HepG2 (cell line): ENCODE measurements around the gene CAVIN1. TPM values are rescaled to one million over a fixed set of nuclear protein-coding genes. Genes with fewer than 3 reads are reported as not detected.
A peak's percentile ranks its signal among the peaks of the same experiment; 100 is the strongest.

Experiments used
- ATAC-seq: fragments of 200-7000 bp; cut with Tn5 transposase; 3 replicates; pipeline ENCODE4 v1.9.1; 2020; ENCODE audit warnings: mild to moderate bottlenecking, moderate library complexity
- BruUV-seq: library from RNA; stranded (reverse); fragments of 400-500 nt; replicated peaks from 2 replicates; lab custom pipeline; 2021; lab: Mats Ljungman, UMichigan
- CTCF ChIA-PET: fragments of 300-600 bp; formaldehyde crosslinking; extraction: SDS; loops from one replicate; lab custom pipeline; 2021; ENCODE audit warnings: low total read pairs, inconsistent platforms, low intra/inter-chr PET ratio; lab: Yijun Ruan, JAX
- POLR2A ChIA-PET: fragments of 350-600 bp; sonication (Branson Sonifier 250); formaldehyde crosslinking; loops from one replicate; lab custom pipeline; 2020; ENCODE audit warnings: antibody characterized with exemption, inconsistent platforms; lab: Yijun Ruan, JAX
- DNase-seq: peaks from one replicate; pipeline ENCODE4 v3.0.0-alpha.2; 2015; ENCODE audit warnings: low spot score
- FAIRE-seq: peaks from 3 replicates; lab custom pipeline; 2011; peaks lifted over from hg19 to GRCh38; lab: Jason Lieb, UNC
- H2AFZ ChIP-seq: one replicate; pipeline ENCODE4 v1.6.1; 2011; ENCODE audit warnings: low read length, inconsistent platforms
- H3K27ac ChIP-seq: fragments of 300-600 bp; 3 replicates; pipeline ENCODE4 v1.8.0; 2011; ENCODE audit warnings: mixed run types, mild to moderate bottlenecking, mixed read lengths, low read length, inconsistent platforms; ENCODE audit not compliant: insufficient read depth; ENCODE audit errors: extremely low read length
- H3K27me3 ChIP-seq, 2 experiments: fragments of 200-600 bp in 1 of 2; 2 replicates in 1 of 2; 3 replicates in 1 of 2; pipeline versions ENCODE4 v1.6.0 to v1.8.0; 2011; ENCODE audit warnings: low read length in 2 of 2, mild to moderate bottlenecking in 2 of 2, moderate library complexity in 2 of 2, inconsistent platforms in 1 of 2; ENCODE audit not compliant: insufficient read depth in 2 of 2, control insufficient read depth in 1 of 2
- H3K36me3 ChIP-seq, 2 experiments: fragments of 200-600 bp in 1 of 2; replicated peaks in 1 of 2; 2 replicates in 1 of 2; 3 replicates in 1 of 2; pipeline versions ENCODE4 v1.5.1 to v1.8.0; 2011; ENCODE audit warnings: low read length in 2 of 2, inconsistent platforms in 1 of 2; ENCODE audit not compliant: insufficient read depth in 2 of 2, control insufficient read depth in 1 of 2
- H3K4me1 ChIP-seq: 2 replicates; pipeline ENCODE4 v1.5.1; 2012; ENCODE audit warnings: low read length, inconsistent platforms; ENCODE audit not compliant: insufficient read depth
- H3K4me2 ChIP-seq: 2 replicates; pipeline ENCODE4 v1.6.0; 2011; ENCODE audit warnings: low read depth, low read length, inconsistent platforms
- H3K4me3 ChIP-seq, 3 experiments: fragments of 200-600 bp in 1 of 3; sonication (generic), shearing (Covaris generic) in 1 of 3; replicated peaks in 1 of 3; 2 replicates each; pipeline ENCODE4 v1.5.1; 2011 to 2016; ENCODE audit warnings: low read length in 3 of 3, inconsistent platforms in 2 of 3, low read depth in 2 of 3, mild to moderate bottlenecking in 2 of 3, control low read depth in 1 of 3, mixed read lengths in 1 of 3; ENCODE audit not compliant: insufficient read depth in 1 of 3
- H3K79me2 ChIP-seq: one replicate; pipeline ENCODE4 v1.6.1; 2011; ENCODE audit warnings: low read length, inconsistent platforms; ENCODE audit not compliant: insufficient read depth
- H3K9ac ChIP-seq: 2 replicates; pipeline ENCODE4 v1.6.0; 2011; ENCODE audit warnings: mild to moderate bottlenecking, low read depth, low read length, inconsistent platforms; ENCODE audit not compliant: insufficient read depth
- H3K9me3 ChIP-seq: 2 replicates; pipeline ENCODE4 v1.5.1; 2012; ENCODE audit warnings: mild to moderate bottlenecking, low read length
- H4K20me1 ChIP-seq: 2 replicates; pipeline ENCODE4 v1.6.0; 2011; ENCODE audit warnings: inconsistent platforms, mild to moderate bottlenecking, low read length, moderate library complexity; ENCODE audit not compliant: insufficient read depth
- FOSL2 ChIP-seq: sonication (generic); formaldehyde crosslinking; IDR thresholded peaks from 2 replicates; pipeline ENCODE4 v1.4.0; 2020; ENCODE audit warnings: missing genetic modification reagents
- JUND ChIP-seq: sonication (generic); formaldehyde crosslinking; IDR thresholded peaks from 2 replicates; pipeline ENCODE4 v1.8.0; 2022; ENCODE audit warnings: mild to moderate bottlenecking, missing genetic modification reagents
- KDM6A ChIP-seq: IDR thresholded peaks from 2 replicates; pipeline ENCODE4 v1.6.1; 2016; ENCODE audit warnings: low read depth
- PLRG1 ChIP-seq: fragments of 450-650 bp; conservative IDR thresholded peaks from 2 replicates; pipeline ENCODE4 v1.6.1; 2016
- SOX5 ChIP-seq: IDR thresholded peaks from 2 replicates; pipeline ENCODE4 v1.6.1; 2016; ENCODE audit warnings: borderline replicate concordance
- TOPORS ChIP-seq: sonication (generic); formaldehyde crosslinking; IDR thresholded peaks from 2 replicates; pipeline ENCODE4 v1.8.0; 2023; ENCODE audit warnings: mild to moderate bottlenecking, missing genetic modification reagents
- ZFYVE20 ChIP-seq: sonication (generic); formaldehyde crosslinking; IDR thresholded peaks from 2 replicates; pipeline ENCODE4 v1.8.0; 2023; ENCODE audit warnings: low read depth, mild to moderate bottlenecking, moderate library complexity, missing genetic modification reagents, borderline replicate concordance
- ZNF772 ChIP-seq: sonication (generic); formaldehyde crosslinking; IDR thresholded peaks from 2 replicates; pipeline ENCODE4 v1.5.0; 2020; ENCODE audit warnings: mild to moderate bottlenecking, missing genetic modification reagents
- ZNF775 ChIP-seq: sonication (generic); formaldehyde crosslinking; IDR thresholded peaks from 2 replicates; pipeline ENCODE4 v1.4.0; 2020; ENCODE audit warnings: missing genetic modification reagents, mild to moderate bottlenecking, moderate library complexity, borderline replicate concordance
- WGBS: methylation state at CpG from one replicate; pipeline ENCODE4 v1.1.6; 2017; ENCODE audit warnings: low lambda C conversion rate; 5-methylcytosine and 5-hydroxymethylcytosine counted together
- in situ Hi-C: cut with HindIII; loops from 2 replicates; pipeline ENCODE4 v1.10.0; 2017; ENCODE audit warnings: low pct_unique_long_range_greater_than_20kb; ENCODE audit not compliant: extremely low pct_ligation_motif_present
- intact Hi-C: fragments of 100-400 bp; cut with micrococcal nuclease; formaldehyde crosslinking; loops from one replicate; pipeline ENCODE4 v1.10.0; 2022; ENCODE audit not compliant: unreplicated experiment
- polyA plus RNA-seq, 8 experiments: library from polyadenylated mRNA; depleted of rRNA in 3 of 8; stranded (reverse) in 7 of 8; unstranded in 1 of 8; fragments of >200 nt; fragmentation: Illumina TruSeq in 4 of 8; extraction: Trizol in 4 of 8; gene quantifications; 2 replicates each; pipeline versions ENCODE4 v1.2.1 to v1.2.3, GENCODE V29; 2011 to 2016; ENCODE audit warnings: low read depth in 4 of 8, missing spikeins in 1 of 8, mixed read lengths in 1 of 8; ENCODE audit not compliant: insufficient read depth in 1 of 8
- total RNA-seq, 5 experiments: library from RNA; depleted of rRNA; stranded (reverse); fragments of >200 nt; fragmentation: Illumina TruSeq; extraction: Trizol; gene quantifications; 2 replicates each; pipeline ENCODE4 v1.2.3, GENCODE V29; 2016; ENCODE audit warnings: low read depth in 1 of 5
- TF ChIP-seq, protein P1 (sequence below): sonication (generic); formaldehyde crosslinking; IDR thresholded peaks from 2 replicates; pipeline ENCODE4 v1.4.0; 2020; ENCODE audit warnings: missing genetic modification reagents, low read depth, mild to moderate bottlenecking, borderline replicate concordance
- TF ChIP-seq, protein P2 (sequence below): sonication (generic); IDR thresholded peaks from 2 replicates; pipeline ENCODE4 v1.6.1; 2016; ENCODE audit warnings: low read depth, borderline replicate concordance
- TF ChIP-seq, protein P3 (sequence below): sonication (generic); formaldehyde crosslinking; IDR thresholded peaks from 2 replicates; pipeline ENCODE4 v1.4.0; 2020; ENCODE audit warnings: missing genetic modification reagents
- TF ChIP-seq, protein P4 (sequence below): sonication (generic); formaldehyde crosslinking; IDR thresholded peaks from 2 replicates; pipeline ENCODE4 v1.4.0; 2020; ENCODE audit warnings: missing genetic modification reagents; ENCODE audit errors: not compliant biosample characterization
- TF ChIP-seq, protein P5 (sequence below): sonication (generic); formaldehyde crosslinking; IDR thresholded peaks from 2 replicates; pipeline ENCODE4 v1.5.0; 2020; ENCODE audit warnings: missing genetic modification reagents

The CAVIN1 gene
- total and polyA plus RNA-seq, 2 of the 13 experiments (the other 11 are each of a cell fraction or from before 2014, with no cell fraction given) = 15.9 to 25.5 TPM

DNA sequence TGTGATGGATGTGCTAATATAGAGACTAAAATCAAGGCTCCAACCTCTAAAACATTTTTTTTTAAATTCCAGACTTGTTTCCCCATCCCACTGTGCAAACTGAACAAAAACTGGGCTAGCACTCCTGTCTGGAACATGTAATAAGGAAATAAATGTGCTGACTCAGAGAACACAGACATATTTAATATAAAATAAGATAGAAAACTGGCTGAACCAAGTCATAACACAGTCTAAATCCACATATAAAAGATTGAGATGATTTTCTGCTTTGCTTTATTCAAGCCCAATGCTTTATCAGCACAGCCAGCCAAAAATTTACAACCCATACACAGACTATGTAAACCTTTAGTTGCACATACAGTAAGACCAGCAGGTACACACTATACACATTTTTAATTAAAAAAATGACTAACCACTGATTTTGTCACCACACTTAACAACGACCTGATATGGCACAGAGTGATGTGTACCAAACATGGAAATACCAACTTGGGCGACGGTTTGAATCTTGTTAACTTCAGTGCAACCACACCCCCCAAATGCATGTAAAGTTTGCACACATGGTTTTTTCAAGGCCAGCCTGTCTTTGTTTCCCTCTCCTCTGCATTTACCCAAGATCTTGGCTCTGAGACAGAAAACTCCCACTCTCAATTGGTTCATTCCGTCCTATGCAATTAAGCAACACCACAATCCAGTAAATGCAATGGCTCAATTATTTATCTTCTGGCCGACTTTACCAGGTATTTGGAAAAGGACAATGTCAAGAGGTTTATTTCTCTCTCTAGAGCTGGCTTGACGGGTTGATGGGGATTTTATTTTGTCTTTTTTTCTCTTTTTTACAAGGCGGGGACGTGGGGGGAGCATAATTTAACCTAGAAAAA is 36.0 kb downstream of the CAVIN1 start:
- ChIA-PET CTCF (no interaction called here), POLR2A (interaction anchor here (2.2 to 3.0 kb wide), 4 partner anchors 8 to 110 kb away, joined by 11 to 57 read pairs (median 33); no protein-coding TSS in a partner anchor)
- H3K4me3 ChIP-seq = peak overlapping the region; percentile 93 to 98 (median 96)
- no TSS peak for BruUV-seq
- DNase-seq = peak; percentile 90
- FAIRE-seq = peak; percentile 88
- H4K20me1 ChIP-seq = peaks cover 25% of the 10 kb centered on the region
- H2AFZ ChIP-seq = no peak overlapping the region
- no peaks in the 10 kb centered on the region; a peak in 1 of 5 replicates for H3K27me3 ChIP-seq
- peak overlapping the region; percentile 74 for H3K4me2 ChIP-seq
- intact Hi-C loops = no loop called here
- H3K9me3 ChIP-seq = no peaks in the 10 kb centered on the region
- H3K27ac ChIP-seq = peak overlapping the region; percentile 78
- in situ Hi-C loops = no loop called here
- peaks cover 55% of the 10 kb centered on the region for H3K79me2 ChIP-seq
- H3K9ac ChIP-seq = peak overlapping the region; percentile 93
- ATAC-seq = no peak
- WGBS = under 1% methylated on average over 8 of the region's 8 CpGs
- no peaks in the 10 kb centered on the region for H3K36me3 ChIP-seq
- H3K4me1 ChIP-seq = peaks cover 69% of the 10 kb centered on the region
- 0 out of 2 replicates have a peak, but pooled peaks have one; percentile 10 for TF ChIP-seq KDM6A
- TF ChIP-seq, protein P1, sequence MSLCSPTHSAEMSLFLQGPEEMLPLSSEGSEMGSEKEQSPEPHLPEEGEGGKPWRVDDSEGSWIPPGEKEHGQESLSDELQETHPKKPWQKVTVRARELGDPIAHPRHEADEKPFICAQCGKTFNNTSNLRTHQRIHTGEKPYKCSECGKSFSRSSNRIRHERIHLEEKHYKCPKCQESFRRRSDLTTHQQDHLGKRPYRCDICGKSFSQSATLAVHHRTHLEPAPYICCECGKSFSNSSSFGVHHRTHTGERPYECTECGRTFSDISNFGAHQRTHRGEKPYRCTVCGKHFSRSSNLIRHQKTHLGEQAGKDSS (CRISPR knock-in tag) = no peak
- TF ChIP-seq ZNF775 = no peak; the same call in 1 of the 2 replicates
- no peak for TF ChIP-seq JUND (CRISPR knock-in tag)
- no peak for TF ChIP-seq ZFYVE20 (CRISPR knock-in tag)
- TF ChIP-seq, protein P2, sequence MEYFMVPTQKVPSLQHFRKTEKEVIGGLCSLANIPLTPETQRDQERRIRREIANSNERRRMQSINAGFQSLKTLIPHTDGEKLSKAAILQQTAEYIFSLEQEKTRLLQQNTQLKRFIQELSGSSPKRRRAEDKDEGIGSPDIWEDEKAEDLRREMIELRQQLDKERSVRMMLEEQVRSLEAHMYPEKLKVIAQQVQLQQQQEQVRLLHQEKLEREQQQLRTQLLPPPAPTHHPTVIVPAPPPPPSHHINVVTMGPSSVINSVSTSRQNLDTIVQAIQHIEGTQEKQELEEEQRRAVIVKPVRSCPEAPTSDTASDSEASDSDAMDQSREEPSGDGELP = peak; percentile 64; the same call in 1 of the 2 replicates
- peak; percentile 75 for TF ChIP-seq SOX5 (CRISPR knock-in tag)
- TF ChIP-seq ZNF772 (CRISPR knock-in tag) = no peak
- TF ChIP-seq, protein P3, sequence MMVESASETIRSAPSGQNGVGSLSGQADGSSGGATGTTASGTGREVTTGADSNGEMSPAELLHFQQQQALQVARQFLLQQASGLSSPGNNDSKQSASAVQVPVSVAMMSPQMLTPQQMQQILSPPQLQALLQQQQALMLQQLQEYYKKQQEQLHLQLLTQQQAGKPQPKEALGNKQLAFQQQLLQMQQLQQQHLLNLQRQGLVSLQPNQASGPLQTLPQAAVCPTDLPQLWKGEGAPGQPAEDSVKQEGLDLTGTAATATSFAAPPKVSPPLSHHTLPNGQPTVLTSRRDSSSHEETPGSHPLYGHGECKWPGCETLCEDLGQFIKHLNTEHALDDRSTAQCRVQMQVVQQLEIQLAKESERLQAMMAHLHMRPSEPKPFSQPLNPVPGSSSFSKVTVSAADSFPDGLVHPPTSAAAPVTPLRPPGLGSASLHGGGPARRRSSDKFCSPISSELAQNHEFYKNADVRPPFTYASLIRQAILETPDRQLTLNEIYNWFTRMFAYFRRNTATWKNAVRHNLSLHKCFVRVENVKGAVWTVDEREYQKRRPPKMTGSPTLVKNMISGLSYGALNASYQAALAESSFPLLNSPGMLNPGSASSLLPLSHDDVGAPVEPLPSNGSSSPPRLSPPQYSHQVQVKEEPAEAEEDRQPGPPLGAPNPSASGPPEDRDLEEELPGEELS (CRISPR knock-in tag) = peak; percentile 54; the same call in 1 of the 2 replicates
- TF ChIP-seq, protein P4, sequence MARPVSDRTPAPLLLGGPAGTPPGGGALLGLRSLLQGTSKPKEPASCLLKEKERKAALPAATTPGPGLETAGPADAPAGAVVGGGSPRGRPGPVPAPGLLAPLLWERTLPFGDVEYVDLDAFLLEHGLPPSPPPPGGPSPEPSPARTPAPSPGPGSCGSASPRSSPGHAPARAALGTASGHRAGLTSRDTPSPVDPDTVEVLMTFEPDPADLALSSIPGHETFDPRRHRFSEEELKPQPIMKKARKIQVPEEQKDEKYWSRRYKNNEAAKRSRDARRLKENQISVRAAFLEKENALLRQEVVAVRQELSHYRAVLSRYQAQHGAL = no peak
- no peak for TF ChIP-seq PLRG1
- 0 out of 2 replicates have a peak, but pooled peaks have one; percentile 22 for TF ChIP-seq FOSL2 (CRISPR knock-in tag)
- no peak for TF ChIP-seq TOPORS
- TF ChIP-seq, protein P5, sequence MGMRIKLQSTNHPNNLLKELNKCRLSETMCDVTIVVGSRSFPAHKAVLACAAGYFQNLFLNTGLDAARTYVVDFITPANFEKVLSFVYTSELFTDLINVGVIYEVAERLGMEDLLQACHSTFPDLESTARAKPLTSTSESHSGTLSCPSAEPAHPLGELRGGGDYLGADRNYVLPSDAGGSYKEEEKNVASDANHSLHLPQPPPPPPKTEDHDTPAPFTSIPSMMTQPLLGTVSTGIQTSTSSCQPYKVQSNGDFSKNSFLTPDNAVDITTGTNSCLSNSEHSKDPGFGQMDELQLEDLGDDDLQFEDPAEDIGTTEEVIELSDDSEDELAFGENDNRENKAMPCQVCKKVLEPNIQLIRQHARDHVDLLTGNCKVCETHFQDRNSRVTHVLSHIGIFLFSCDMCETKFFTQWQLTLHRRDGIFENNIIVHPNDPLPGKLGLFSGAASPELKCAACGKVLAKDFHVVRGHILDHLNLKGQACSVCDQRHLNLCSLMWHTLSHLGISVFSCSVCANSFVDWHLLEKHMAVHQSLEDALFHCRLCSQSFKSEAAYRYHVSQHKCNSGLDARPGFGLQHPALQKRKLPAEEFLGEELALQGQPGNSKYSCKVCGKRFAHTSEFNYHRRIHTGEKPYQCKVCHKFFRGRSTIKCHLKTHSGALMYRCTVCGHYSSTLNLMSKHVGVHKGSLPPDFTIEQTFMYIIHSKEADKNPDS (CRISPR knock-in tag) = no peak
